Spleen (tissue), 11 donors: Measurements from ENCODE around the gene OTOG. TPM values are rescaled to one million over a fixed set of nuclear protein-coding genes. Genes with fewer than 3 reads are reported as not detected.

Source experiments
- DNase-seq: peaks from one replicate; pipeline ENCODE4 v3.0.0-alpha.2; 2020
- H3K27ac ChIP-seq, 8 donors: fragments of 200-600 bp; sonication (generic) in 7 of 8; 1 replicate in 4 of 8; 2 replicates in 4 of 8; pipeline versions ENCODE4 v1.5.0 to v1.8.0; 2016 to 2021; ENCODE audit warnings: inconsistent platforms in 4 of 8, mild to moderate bottlenecking in 4 of 8, moderate library complexity in 1 of 8
- H3K27me3 ChIP-seq, 7 donors: fragments of 200-600 bp; sonication (generic) in 6 of 7; replicated peaks in 1 of 7; 1 replicate in 4 of 7; 2 replicates in 3 of 7; pipeline versions ENCODE4 v1.5.0 to v1.8.0; 2016 to 2021; ENCODE audit warnings: inconsistent platforms in 3 of 7, mild to moderate bottlenecking in 1 of 7
- H3K36me3 ChIP-seq, 6 donors: fragments of 200-600 bp; sonication (generic) in 5 of 6; 1 replicate in 4 of 6; 2 replicates in 2 of 6; pipeline versions ENCODE4 v1.5.0 to v1.8.0; 2016 to 2021; ENCODE audit warnings: inconsistent platforms in 2 of 6
- H3K4me1 ChIP-seq, 6 donors: fragments of 200-600 bp; sonication (generic) in 5 of 6; 1 replicate in 3 of 6; 2 replicates in 3 of 6; pipeline versions ENCODE4 v1.5.0 to v1.8.0; 2016 to 2021; ENCODE audit warnings: inconsistent platforms in 3 of 6
- H3K4me3 ChIP-seq, 8 donors: fragments of 200-600 bp; sonication (generic) in 7 of 8; 1 replicate in 4 of 8; 2 replicates in 4 of 8; pipeline versions ENCODE4 v1.5.0 to v1.8.0; 2016 to 2021; ENCODE audit warnings: inconsistent platforms in 4 of 8, mild to moderate bottlenecking in 4 of 8, moderate library complexity in 2 of 8
- H3K9me3 ChIP-seq, 8 donors: fragments of 200-600 bp; sonication (generic) in 7 of 8; 1 replicate in 4 of 8; 2 replicates in 4 of 8; pipeline versions ENCODE4 v1.5.0 to v1.8.0; 2016 to 2021; ENCODE audit warnings: inconsistent platforms in 4 of 8
- POLR2A ChIP-seq, 3 donors: fragments of 450-650 bp; IDR thresholded peaks; one replicate each; pipeline ENCODE4 v1.5.1; 2017; ENCODE audit warnings: antibody characterized with exemption in 3 of 3, mild to moderate bottlenecking in 1 of 3
- POLR2AphosphoS5 ChIP-seq, 3 donors: sonication (generic); formaldehyde crosslinking; IDR thresholded peaks; one replicate each; pipeline ENCODE4 v1.5.1; 2017; ENCODE audit warnings: antibody characterized with exemption in 3 of 3
- WGBS, 5 donors: extraction: QIAGEN DNeasy Blood & Tissue Kit in 3 of 5; methylation state at CpG; one replicate each; pipeline versions ENCODE4 v1.1.5 to v1.1.7; 2013 to 2018; 5-methylcytosine and 5-hydroxymethylcytosine counted together
- intact Hi-C: fragments of 100-400 bp; cut with DNase I; formaldehyde crosslinking; loops from one replicate; pipeline ENCODE4 v1.15.0; 2023; ENCODE audit warnings: low total_unique reads
- polyA plus RNA-seq, 3 donors: library from polyadenylated mRNA; stranded (reverse); fragments of 200-250 nt; gene quantifications; one replicate each; pipeline ENCODE4 v1.2.1, GENCODE V29; 2013
- total RNA-seq, 7 donors: library from RNA; depleted of rRNA in 3 of 7; stranded (reverse); fragments of >200 nt in 3 of 7; fragmentation: NEBNext Ultra II Directional in 4 of 7; extraction: Animal tissue kit (Norgen Biotek cat#: 25700) in 4 of 7; gene quantifications; one replicate each; pipeline versions ENCODE4 v1.1.0 to v1.2.1, GENCODE V29; 2016 to 2021
- TF ChIP-seq, protein P1 (sequence below), 11 experiments: fragments of 200-600 bp in 7 of 11; fragments of 450-650 bp in 4 of 11; sonication (generic) in 4 of 11; IDR thresholded peaks in 8 of 11; conservative IDR thresholded peaks in 3 of 11; 1 replicate in 7 of 11; 2 replicates in 4 of 11; pipeline versions ENCODE4 v1.4.0 to v1.8.0; 2016 to 2021; ENCODE audit warnings: antibody characterized with exemption in 11 of 11, inconsistent platforms in 4 of 11, mild to moderate bottlenecking in 1 of 11
- donor health status: healthy with polysubstance abuse.
- donor health status: DM: no; HTN: no; CAD: no; lungs with moderate emphysema.
- donor health status: DM: no; HTN: no; CAD: no.
- donor health status: Bipolar disorder and iron deficiency.
- donor health status: healthy.
- donor health status: DM: no; HTN: no; CAD: no.
- donor health status: DM: yes; HTN: yes; CAD: no.

Gene OTOG
- total and polyA plus RNA-seq, 10 donors = not detected

DNA sequence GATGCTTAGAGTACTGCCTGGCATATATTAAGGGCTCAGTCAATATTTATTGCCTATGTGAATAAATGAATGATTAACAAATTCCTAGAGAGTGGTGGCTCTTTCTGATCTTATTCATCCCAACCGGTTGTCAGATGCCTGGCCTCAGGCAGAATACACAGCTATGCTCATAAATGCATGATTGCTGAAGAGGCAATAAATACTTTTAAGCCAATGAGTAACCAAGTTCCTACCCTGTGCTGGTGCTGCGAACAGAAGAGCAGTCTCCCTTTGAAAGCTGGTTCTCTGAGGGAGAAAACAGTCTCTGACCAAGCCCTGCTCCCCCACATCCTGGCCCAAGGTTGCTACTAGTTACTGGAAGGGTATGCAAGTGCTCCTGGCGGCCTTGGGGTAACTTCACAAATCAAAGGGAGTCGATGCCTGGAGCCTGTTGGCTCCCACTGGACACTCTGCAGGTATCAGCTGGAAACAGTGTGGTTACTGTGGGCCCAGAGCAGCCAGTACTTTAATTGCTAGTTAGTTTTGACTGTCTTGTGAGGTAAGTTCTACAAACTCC is 5.7 kb upstream of the OTOG start:
- 76 to 88% (median 83%) methylated on average over 4 of the region's 4 CpGs for WGBS, 5 donors
- H3K4me3 ChIP-seq = no peak overlapping the region

DNA sequence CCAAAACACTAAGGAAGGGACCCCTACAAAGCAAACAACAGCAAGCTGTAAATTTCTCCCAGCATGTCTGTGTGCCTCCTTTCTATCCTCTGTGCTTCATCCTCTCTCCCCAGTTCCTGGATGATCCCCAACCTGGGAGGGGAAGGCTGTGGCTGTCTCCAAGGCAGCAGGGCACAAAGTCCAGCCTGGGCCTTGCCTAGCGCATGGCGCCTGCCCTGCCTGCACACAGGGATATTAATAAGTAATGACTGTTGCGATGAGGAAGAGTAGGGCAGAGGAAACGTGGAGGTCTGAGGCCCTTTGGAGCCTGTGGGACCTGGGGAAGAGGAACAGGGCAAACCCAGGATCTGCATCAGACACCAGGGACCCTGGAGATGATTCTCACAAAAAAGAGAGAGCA is 4.8 kb upstream of the OTOG start:
- Histone ChIP-seq H3K27ac (no peak overlapping the region), H3K4me3 (no peak overlapping the region), H3K4me1 (peaks cover 0 to 7% (median 4%) of the 10 kb centered on the region in 6 donors), H3K9me3 (no peaks in the 10 kb centered on the region), H3K36me3 (no peaks in the 10 kb centered on the region), H3K27me3 (peaks cover 0 to 48% (median 17%) of the 10 kb centered on the region in 7 donors)
- WGBS, 5 donors = 77 to 89% (median 87%) methylated on average over 4 of the region's 4 CpGs
- no peak for TF ChIP-seq POLR2A (IDR thresholded peaks at IDR 0.05)
- TF ChIP-seq POLR2AphosphoS5 (IDR thresholded peaks at IDR 0.05) = no peak
- TF ChIP-seq, protein P1, sequence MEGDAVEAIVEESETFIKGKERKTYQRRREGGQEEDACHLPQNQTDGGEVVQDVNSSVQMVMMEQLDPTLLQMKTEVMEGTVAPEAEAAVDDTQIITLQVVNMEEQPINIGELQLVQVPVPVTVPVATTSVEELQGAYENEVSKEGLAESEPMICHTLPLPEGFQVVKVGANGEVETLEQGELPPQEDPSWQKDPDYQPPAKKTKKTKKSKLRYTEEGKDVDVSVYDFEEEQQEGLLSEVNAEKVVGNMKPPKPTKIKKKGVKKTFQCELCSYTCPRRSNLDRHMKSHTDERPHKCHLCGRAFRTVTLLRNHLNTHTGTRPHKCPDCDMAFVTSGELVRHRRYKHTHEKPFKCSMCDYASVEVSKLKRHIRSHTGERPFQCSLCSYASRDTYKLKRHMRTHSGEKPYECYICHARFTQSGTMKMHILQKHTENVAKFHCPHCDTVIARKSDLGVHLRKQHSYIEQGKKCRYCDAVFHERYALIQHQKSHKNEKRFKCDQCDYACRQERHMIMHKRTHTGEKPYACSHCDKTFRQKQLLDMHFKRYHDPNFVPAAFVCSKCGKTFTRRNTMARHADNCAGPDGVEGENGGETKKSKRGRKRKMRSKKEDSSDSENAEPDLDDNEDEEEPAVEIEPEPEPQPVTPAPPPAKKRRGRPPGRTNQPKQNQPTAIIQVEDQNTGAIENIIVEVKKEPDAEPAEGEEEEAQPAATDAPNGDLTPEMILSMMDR (IDR thresholded peaks at IDR 0.05 in 8 of 11, conservative IDR thresholded peaks at IDR 0.05 in 3 of 11) = no peak
- DNase-seq = peak; percentile 62
- intact Hi-C loops = no loop called here

More for the DNA sequence above, 5.7 kb upstream of the OTOG start:
- DNase-seq = peak; percentile 42
- Histone ChIP-seq H3K27ac (no peak overlapping the region), H3K9me3 (no peaks in the 10 kb centered on the region), H3K27me3 (peaks cover 0 to 39% (median 14%) of the 10 kb centered on the region in 7 donors), H3K4me1 (peaks cover 0 to 7% (median 4%) of the 10 kb centered on the region in 6 donors), H3K36me3 (no peaks in the 10 kb centered on the region)
- TF ChIP-seq POLR2A (IDR thresholded peaks at IDR 0.05) (no peak), POLR2AphosphoS5 (IDR thresholded peaks at IDR 0.05) (no peak)
- TF ChIP-seq, protein P1 (IDR thresholded peaks at IDR 0.05 in 8 of 11, conservative IDR thresholded peaks at IDR 0.05 in 3 of 11) = no peak
- intact Hi-C loops = no loop called here

DNA sequence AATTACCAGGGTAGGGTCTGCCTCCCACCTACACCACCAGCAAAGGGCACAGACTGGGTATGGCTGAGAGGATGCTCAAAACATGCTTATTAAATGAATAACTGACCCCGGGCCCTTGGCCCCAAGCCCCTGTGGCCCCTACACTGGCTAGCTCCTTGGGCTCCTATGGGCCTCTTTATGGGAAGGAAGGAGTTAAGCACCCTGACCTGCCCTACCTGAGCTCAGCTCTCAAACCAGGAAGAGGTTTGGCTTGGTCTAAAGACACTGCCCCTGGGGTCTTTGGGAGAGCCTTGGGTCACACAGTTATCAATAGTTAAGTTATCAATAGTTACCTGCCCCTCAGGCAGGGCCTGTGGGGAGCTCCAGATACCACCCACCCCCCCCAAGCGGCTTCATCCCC is 4.0 kb upstream of the OTOG start:
- Histone ChIP-seq H3K27ac (no peak overlapping the region), H3K4me1 (peaks cover 0 to 7% (median 4%) of the 10 kb centered on the region in 6 donors), H3K4me3 (no peak overlapping the region), H3K9me3 (no peaks in the 10 kb centered on the region), H3K36me3 (no peaks in the 10 kb centered on the region), H3K27me3 (peaks cover 0 to 55% (median 25%) of the 10 kb centered on the region in 7 donors)
- intact Hi-C loops = no loop called here
- TF ChIP-seq POLR2A (IDR thresholded peaks at IDR 0.05) (no peak), POLR2AphosphoS5 (IDR thresholded peaks at IDR 0.05) (no peak)
- 83 to 95% (median 92%) methylated on average over 2 of the region's 2 CpGs for WGBS, 5 donors
- DNase-seq = peak; percentile 47

DNA sequence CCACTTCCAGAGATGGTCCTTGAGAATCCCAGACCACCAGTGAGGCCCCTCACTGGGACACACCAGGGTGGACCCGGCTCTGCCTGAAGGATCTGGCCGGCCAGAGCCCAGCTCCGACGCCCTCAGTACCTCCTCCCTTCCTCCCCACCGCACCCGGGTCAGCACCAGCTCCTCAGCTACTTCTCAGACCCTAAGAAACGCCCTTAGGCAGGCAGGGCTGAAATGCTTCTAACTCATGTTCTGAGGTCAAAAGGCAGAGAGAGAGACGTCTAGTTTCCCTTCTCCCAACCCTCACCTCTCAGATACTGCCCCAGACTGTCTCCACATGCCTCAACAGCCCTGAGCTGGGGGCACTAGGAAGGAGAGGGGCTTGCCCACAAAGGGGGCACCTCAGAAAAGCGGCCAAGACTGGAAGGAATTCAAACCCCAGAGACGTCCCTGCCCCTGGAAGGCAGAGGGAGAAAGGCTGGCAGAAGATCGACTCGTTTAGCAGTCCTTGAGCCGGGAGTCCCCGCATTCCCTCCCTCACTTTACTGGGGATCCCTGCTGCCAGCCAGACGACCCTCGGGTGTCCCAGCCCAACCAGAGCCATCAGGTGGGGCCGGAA is 3.4 kb upstream of the OTOG start:
- peaks cover 0 to 7% (median 4%) of the 10 kb centered on the region in 6 donors for H3K4me1 ChIP-seq
- TF ChIP-seq POLR2AphosphoS5 (IDR thresholded peaks at IDR 0.05) (no peak), POLR2A (IDR thresholded peaks at IDR 0.05) (no peak)
- TF ChIP-seq, protein P1 (IDR thresholded peaks at IDR 0.05 in 8 of 11, conservative IDR thresholded peaks at IDR 0.05 in 3 of 11) = no peak
- peaks cover 0 to 61% (median 25%) of the 10 kb centered on the region in 7 donors for H3K27me3 ChIP-seq
- 27 to 65% (median 42%) methylated on average over 8 to 17 of the region's 17 CpGs for WGBS, 5 donors
- no peak overlapping the region for H3K27ac ChIP-seq
- intact Hi-C loops = no loop called here
- H3K4me3 ChIP-seq = peak overlapping the region in 2 of 8 donors; percentile 1 to 32
- DNase-seq = peak; percentile 66
- H3K9me3 ChIP-seq = no peaks in the 10 kb centered on the region
- no peaks in the 10 kb centered on the region for H3K36me3 ChIP-seq
